Breast epithelium (tissue), 3 donors: Measurements from ENCODE around the gene SH3BGRL.

Source experiments
- CTCF ChIP-seq, 3 donors: fragments of 450-650 bp; IDR thresholded peaks; one replicate each; pipeline ENCODE4 v1.5.1; 2016 to 2017; ENCODE audit warnings: antibody characterized with exemption in 3 of 3, mild to moderate bottlenecking in 3 of 3, moderate library complexity in 3 of 3
- POLR2A ChIP-seq: fragments of 450-650 bp; IDR thresholded peaks from one replicate; pipeline ENCODE4 v1.6.1; 2016; ENCODE audit warnings: antibody characterized with exemption, mild to moderate bottlenecking, moderate library complexity
- POLR2AphosphoS5 ChIP-seq, 3 donors: sonication (generic); formaldehyde crosslinking; IDR thresholded peaks; one replicate each; pipeline ENCODE4 v1.6.1; 2017; ENCODE audit warnings: antibody characterized with exemption in 3 of 3

GRCh38 chrX:81257817-81258216, 55.9 kb downstream of the SH3BGRL start:
- TF ChIP-seq CTCF (IDR thresholded peaks at IDR 0.05) (no peak), POLR2AphosphoS5 (IDR thresholded peaks at IDR 0.05) (no peak), POLR2A (no peak)
